HG03097 (cell line): ENCODE results near the gene ZNF280B.
"Not testable (repeated sequence)": the region's sequence is repeated elsewhere in the genome, so short reads cannot be mapped to it uniquely, and the experiment has no call there.

Source experiments
- ATAC-seq: cut with Tn5 transposase; IDR thresholded peaks from one replicate; pipeline ENCODE4 v1.9.1; 2021; ENCODE audit not compliant: unreplicated experiment, low FRiP score

The ZNF280B gene

GRCh38 chr22:22510833-22511232, 2.3 kb upstream of the ZNF280B start:
- not testable (repeated sequence) for ATAC-seq

- not testable (repeated sequence) for ATAC-seq
Measured at GRCh38 chr22:22509912-22510311, 1.4 kb upstream of the ZNF280B start.

DNA sequence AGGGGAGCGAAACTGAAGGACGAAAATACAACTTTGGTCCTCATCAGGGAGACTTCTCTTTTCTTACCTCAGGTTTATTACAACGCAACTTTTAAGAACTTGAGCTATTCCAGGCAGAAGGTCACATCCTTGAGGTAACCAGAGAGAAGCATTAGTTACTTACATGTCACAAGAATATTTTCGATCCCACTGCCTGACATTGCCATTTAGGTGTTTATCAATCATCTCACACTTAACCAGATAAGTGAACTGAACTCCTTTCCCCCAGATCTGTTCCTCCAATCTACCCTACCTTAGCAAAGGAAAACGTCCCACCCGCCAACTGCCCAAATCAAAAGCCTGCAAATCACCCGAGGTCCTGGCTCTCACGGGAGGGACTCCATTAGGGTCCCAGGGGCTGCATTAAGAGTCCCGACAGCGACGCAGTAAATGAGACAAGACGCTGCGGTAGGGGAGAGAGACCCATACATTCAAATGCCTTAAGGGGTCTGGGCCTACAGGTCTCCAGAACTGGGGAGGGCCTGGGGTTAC, 734 bp downstream of the ZNF280B start:
- ATAC-seq = no peak

GRCh38 chr22:22506736-22507135, 1.8 kb downstream of the ZNF280B start:
- no peak for ATAC-seq

DNA sequence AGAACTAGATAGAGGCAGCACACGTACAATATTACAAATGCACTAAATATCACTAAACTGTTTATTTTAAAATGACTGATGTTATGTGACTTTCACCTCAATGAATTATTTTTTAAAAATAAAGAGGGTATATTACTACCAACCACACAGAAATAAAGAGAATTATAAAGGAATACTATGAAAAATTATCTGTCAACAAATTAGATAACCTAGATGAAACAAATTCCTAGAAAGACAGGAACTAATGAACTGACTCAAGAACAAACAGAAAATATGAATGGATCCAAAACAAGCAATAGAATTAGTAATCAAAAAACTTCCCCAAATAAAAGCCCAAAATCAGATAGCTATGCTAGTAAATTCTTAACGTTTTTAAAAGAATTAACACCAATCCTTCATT, 10.3 kb downstream of the ZNF280B start:
- no peak for ATAC-seq

DNA sequence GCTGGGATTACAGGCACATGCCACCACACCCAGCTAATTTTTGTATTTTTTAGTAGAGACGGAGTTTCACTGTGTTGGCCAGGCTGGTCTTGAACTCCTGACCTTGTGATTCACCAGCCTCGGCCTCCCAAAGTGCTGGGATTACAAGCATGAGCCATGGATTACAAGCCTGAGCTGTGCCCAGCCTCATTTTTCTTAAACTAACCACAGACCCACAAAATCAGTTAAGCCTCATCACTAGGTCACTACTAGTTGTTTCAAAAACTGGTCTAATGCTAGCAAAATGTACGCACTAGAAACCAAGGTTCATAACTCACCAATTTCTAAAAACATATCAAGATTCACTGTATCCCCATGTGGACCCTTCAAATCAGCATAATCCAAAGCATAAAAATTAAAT, 17.0 kb downstream of the ZNF280B start:
- not testable (repeated sequence) for ATAC-seq

DNA sequence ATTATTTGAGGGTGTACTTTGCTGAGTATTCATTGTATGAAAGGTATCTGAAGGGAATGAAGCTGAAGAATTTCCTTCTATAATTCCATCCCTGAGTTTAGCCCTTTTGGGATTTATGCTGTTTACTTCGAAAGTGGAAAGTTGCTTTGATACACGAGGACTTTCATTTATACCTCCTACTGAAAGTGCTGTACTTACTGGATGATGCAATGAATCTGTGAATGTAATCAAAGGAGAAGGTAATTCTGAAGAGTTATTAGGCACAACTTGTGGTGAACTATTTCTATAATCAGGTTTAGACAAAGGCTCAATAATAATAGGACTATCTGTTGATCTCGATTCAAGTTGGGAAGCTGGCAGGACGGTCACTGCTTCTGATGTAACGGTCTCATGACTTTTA, 19.8 kb downstream of the ZNF280B start:
- no peak for ATAC-seq

- no peak for ATAC-seq
Measured at GRCh38 chr22:22487869-22488597, 20.5 kb downstream of the ZNF280B start.

GRCh38 chr22:22487059-22487458, 21.5 kb downstream of the ZNF280B start:
- no peak for ATAC-seq

DNA sequence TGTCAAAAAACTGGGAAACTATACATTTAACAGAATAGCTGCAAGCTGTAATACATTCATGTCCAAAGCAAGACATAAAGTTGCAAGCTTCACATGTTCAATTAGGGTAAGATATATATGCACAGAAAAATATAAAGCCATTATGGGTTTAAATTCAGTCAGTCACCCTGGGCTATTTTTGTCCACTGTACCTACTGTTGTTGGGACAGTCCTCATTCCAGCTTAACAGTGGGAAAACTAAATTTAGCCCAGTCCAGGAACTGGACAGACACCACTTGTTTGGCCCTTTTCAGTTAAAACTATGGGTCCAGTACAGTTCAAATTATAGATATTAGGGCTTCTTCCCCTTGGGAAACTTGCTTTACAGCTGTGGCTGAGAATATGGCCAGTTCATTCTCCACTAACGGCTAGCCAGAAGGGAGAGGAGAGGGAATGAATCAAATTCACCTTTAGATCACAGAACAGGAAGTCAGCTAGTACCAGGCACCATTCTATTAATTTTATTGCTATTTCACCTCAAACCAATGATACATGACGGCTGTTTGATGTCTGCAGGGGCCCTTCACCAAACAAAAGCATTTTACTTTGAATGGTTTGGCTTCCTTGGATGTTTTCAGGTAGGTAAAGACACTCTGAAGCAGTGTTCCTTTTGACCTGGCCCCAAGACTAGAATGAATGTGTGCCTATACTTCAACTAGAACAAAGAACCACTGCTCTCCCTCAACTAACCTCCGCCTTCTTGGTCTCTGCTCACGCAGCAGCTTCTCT, 22.2 kb downstream of the ZNF280B start:
- no peak for ATAC-seq

- no peak for ATAC-seq
Measured at GRCh38 chr22:22485524-22485923, 23.0 kb downstream of the ZNF280B start.

- no peak for ATAC-seq
Measured at GRCh38 chr22:22484023-22484422, 24.5 kb downstream of the ZNF280B start.

GRCh38 chr22:22480940-22481339, 27.6 kb downstream of the ZNF280B start:
- no peak for ATAC-seq

DNA sequence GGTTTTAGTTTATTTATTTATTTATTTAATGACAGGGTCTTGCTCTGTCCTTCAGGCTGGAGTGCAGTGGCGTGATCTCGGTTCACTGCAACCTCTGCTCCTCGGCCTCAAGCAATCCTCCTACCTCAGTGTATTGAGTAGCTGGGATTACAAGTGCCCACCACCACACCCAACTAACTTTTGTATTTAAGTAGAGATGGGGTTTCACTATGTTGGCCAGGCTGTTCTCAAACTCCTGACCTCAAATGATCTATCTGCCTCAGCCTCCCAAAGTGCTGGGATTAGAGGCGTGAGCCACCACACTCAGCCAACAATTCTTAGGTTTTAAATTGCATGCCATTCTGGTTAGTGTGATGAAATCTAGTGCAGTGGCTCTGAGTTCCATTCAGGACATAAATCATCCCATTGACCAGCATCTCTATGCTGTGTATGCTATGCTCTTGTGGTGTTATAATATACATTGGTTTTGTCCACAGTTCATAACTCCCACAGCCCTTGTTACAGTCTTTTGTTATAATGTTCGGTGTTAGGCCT, 28.5 kb downstream of the ZNF280B start:
- no peak for ATAC-seq

DNA sequence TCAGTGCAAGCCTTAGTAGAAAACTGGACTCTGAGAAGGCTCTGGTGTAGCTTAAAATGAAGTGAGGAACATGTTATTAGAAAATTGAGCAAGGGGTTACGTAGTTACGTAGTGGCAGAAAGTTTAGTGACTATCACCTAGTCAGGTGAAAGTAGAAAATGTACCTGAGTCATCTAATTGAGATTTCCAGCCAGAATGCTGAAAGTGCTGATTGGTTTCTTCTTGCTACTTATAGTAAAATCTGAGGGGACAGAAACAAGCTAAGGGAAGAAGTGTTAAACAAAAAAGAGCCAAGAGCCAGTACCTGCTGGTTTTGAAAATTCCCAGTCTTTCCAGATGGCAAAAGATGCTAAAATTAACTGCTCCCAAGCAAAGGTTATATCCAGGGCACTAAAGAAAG, 29.4 kb downstream of the ZNF280B start:
- no peak for ATAC-seq

GRCh38 chr22:22478470-22478869, 30.1 kb downstream of the ZNF280B start:
- no peak for ATAC-seq

GRCh38 chr22:22474733-22475132, 33.8 kb downstream of the ZNF280B start:
- ATAC-seq = no peak

GRCh38 chr22:22471104-22471503, 37.4 kb downstream of the ZNF280B start:
- ATAC-seq = not testable (repeated sequence)

GRCh38 chr22:22469527-22469926, 39.0 kb downstream of the ZNF280B start:
- ATAC-seq = no peak

DNA sequence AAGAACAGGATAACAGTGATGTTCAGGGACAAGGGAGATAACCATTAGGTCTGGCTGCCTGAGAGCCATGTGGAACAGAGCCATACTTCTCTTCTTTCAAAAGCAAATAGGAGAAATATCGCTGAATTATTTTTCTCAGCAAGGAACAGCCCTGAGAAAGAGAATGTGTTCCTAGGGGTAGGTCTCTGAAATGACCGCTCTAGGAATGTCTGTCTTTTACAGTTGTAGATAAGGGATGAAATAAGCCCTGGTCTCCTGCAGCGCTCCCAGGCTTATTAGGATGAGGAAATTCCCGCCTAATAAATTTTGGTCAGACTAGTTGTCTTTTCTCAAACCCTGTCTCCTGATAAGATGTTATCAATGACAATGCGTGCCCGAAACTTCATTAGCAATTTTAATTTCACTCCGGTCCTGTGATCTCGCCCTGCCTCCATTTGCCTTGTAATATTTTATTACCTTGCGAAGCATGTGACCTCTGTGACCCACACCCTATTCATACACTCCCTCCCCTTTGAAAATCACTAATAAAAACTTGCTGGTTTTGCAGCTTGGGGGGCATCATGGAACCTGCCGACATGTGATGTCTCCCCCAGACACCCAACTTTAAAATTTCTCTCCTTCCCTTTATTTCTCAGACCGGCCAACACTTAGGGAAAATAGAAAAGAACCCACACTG, 39.6 kb downstream of the ZNF280B start:
- ATAC-seq = not testable (repeated sequence)

DNA sequence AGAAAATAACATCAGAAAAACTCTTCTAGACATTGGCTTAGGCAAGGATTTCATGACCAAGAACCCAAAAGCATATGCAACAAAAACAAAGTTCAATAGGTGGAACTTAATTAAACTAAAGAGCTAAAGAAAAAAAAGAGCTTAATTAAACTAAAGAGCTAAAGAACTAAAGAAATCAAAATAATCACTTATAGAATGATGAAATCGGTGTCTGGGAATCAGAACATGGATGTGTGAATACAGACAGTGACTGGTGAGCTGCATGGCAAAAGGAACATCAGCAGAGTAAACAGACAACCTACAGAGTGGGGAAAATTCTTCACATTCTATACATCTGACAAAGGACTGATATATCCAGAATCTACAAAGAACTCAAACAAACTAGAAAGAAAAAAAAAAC, 41.4 kb downstream of the ZNF280B start:
- ATAC-seq = no peak
